ENCODE results near the gene DNMT3B. TPM values are rescaled to one million over a fixed set of nuclear protein-coding genes. Genes with fewer than 3 reads are reported as not detected.
A peak's percentile ranks its signal among the peaks of the same experiment; 100 is the strongest.
"Not testable (repeated sequence)": the region's sequence is repeated elsewhere in the genome, so short reads cannot be mapped to it uniquely, and the experiment has no call there.

DNMT3B gene
- total and polyA plus RNA-seq, 12 donors, result 0.27 to 1.8 (median 0.68) TPM

DNA sequence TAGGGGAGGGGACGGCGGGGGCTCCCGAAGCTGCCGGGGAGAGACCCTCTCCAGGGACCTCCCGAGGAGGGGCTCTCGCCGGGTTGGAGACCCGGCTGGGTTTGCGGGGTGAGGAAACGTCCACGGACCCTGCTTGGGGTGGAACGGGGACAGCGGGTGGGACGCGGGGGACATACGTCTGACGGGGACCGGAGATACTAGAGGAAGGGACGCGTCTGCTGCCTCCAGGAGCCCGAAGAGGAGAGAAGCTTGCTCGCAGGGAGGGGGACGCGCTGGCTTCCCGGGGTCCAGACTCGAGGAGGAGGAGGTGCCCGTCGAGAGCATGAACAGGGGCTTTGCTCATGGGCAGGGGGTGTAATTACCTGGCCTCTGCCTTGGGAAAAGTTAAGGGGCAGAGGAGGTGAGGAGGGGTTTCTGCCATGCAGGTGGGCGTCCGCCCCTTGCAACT is 593 bp downstream of the DNMT3B start:
- H3K4me1 ChIP-seq, result peaks cover 5 to 26% (median 20%) of the 10 kb centered on the region in 9 donors
- intact Hi-C loops (cut with DNase I), result loop anchor here in 4 of 10 donors (5.0 kb wide), 3 partner anchors 80 to 90 kb away; partner anchors contain the start of gene C20orf203 (in 1 of the 4)
- H3K9me3 ChIP-seq, result no peaks in the 10 kb centered on the region
- H3K27ac ChIP-seq, result peak overlapping the region in 5 of 10 donors; percentile 23 to 69 (median 36)
- WGBS, 2 donors, result 2% methylated on average over 30 of the region's 30 CpGs
- peaks cover 0 to 10% (median 0%) of the 10 kb centered on the region in 7 donors for H3K27me3 ChIP-seq
- H3K36me3 ChIP-seq, result no peaks in the 10 kb centered on the region
- DNase-seq, result no peak
- peak overlapping the region; percentile 56 to 99 (median 81) for H3K4me3 ChIP-seq
- ATAC-seq, result peak in 6 of 8 donors; percentile 3 to 35 (median 23)
- TF ChIP-seq, protein P1, sequence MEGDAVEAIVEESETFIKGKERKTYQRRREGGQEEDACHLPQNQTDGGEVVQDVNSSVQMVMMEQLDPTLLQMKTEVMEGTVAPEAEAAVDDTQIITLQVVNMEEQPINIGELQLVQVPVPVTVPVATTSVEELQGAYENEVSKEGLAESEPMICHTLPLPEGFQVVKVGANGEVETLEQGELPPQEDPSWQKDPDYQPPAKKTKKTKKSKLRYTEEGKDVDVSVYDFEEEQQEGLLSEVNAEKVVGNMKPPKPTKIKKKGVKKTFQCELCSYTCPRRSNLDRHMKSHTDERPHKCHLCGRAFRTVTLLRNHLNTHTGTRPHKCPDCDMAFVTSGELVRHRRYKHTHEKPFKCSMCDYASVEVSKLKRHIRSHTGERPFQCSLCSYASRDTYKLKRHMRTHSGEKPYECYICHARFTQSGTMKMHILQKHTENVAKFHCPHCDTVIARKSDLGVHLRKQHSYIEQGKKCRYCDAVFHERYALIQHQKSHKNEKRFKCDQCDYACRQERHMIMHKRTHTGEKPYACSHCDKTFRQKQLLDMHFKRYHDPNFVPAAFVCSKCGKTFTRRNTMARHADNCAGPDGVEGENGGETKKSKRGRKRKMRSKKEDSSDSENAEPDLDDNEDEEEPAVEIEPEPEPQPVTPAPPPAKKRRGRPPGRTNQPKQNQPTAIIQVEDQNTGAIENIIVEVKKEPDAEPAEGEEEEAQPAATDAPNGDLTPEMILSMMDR (IDR thresholded peaks at IDR 0.05), result no peak

DNA sequence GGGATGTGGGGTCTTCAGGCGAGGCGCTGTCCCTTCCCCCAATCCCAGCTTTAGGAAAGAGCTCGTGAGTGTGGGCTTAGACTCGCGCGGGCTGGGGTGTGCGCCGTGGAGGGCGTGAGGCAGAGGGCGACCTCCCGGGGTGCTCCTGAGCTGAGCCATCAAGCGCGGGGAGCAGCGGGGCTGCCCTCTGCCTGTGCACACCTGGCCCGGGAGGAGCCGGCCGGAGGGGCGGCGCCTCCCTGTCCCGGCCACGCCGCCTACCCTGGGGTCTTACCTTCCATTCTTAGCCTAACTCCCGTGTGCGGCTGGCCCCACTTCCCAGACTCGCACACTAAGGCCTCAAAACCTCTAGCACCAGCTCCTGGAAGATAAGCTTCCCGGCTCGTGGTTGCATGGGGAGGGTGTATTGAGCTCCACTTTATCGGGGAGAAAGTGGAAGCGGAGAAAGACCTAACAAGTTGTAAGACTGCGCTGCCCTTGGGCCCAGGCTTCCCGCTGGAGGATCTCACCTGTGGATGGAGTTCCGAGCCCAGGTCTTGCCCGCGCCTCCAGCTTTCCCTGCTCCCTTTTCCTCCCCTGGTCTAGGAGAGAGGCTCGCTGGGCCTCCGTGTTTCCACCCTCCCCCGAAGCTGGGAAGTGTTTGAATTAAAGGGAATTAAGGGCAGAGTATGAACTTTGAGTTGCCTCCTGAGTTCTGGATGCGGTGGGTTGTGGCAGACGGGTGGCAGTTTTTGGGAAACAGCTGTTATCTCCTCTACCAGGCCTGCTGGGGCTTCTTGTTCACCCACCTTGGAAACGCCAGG is 1.2 kb downstream of the DNMT3B start:
- TF ChIP-seq, protein P1 (IDR thresholded peaks at IDR 0.05), result no peak
- Histone ChIP-seq H3K4me3 (peak overlapping the region; percentile 56 to 99 (median 81)), H3K36me3 (no peaks in the 10 kb centered on the region), H3K27ac (peak overlapping the region in 3 of 10 donors; percentile 36 to 69 (median 50)), H3K9me3 (no peaks in the 10 kb centered on the region), H3K4me1 (peaks cover 5 to 26% (median 20%) of the 10 kb centered on the region in 9 donors), H3K27me3 (peaks cover 0 to 10% (median 0%) of the 10 kb centered on the region in 7 donors)
- WGBS, 2 donors, result 24% methylated on average over 36 to 40 of the region's 40 CpGs
- intact Hi-C loops (cut with DNase I), result loop anchor here in 4 of 10 donors (5.0 kb wide), 3 partner anchors 81 to 91 kb away; partner anchors contain the start of gene C20orf203 (in 1 of the 4)
- ATAC-seq, result peak in 3 of 8 donors; percentile 29 to 49 (median 33)
- DNase-seq, result peak in 1 of 2 donors; percentile 14

DNA sequence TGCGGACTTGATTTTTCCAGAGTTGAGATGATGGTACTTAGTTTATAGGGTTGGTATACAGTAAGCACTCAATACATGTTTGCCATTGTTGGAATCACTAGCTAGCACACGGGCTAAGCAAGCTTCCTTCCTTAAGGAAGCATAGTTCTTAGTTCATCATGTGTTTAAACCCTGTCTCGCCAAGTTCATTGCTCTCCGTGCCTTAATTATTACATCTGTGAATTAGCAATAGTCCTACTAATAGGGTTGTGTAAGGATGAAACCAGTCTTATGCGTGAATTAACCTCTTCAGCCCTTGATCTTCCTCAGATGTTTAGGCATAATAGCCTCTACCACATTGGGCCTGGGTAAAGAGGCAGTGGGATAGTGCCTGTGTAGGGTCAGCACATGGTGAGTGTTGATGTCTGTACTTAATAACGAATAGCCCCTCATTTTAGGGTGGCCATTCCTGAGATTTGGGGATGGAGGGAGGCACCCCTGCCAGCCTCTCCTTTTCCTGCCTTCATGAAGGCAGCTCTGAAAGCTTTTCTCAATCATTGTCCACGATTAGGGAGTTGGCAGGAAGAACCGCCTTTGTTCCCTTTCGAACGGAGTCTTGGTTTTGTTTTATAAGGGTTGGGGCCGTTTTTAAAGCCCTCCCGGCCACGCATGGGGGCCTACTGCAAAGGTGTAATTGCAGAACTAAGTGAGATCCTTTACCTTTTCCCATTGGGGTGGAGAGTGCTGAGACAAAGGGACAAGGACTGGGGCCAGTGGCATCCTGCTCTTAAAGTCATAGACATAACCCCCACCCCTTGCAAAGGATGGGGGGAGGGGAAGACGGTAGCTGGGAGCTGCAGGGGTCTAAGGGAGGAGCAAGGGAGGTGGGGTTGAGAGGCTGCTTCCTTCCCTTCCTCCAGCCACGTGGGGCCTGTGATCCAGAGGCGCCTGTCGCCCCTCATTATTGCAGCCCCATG is 2.1 kb downstream of the DNMT3B start:
- Histone ChIP-seq H3K27ac (peak overlapping the region in 1 of 10 donors; percentile 21), H3K4me1 (peaks cover 5 to 26% (median 20%) of the 10 kb centered on the region in 9 donors), H3K9me3 (no peaks in the 10 kb centered on the region), H3K4me3 (no peak overlapping the region), H3K36me3 (no peaks in the 10 kb centered on the region), H3K27me3 (peaks cover 0 to 10% (median 0%) of the 10 kb centered on the region in 7 donors)
- TF ChIP-seq, protein P1 (IDR thresholded peaks at IDR 0.05), result no peak
- 55 to 68% methylated on average over 16 to 17 of the region's 17 CpGs for WGBS, 2 donors
- DNase-seq, result no peak
- no peak for ATAC-seq
- intact Hi-C loops (cut with DNase I), result loop anchor here in 4 of 10 donors (5.0 kb wide), 3 partner anchors 82 to 92 kb away; partner anchors contain the start of gene C20orf203 (in 1 of the 4)

DNA sequence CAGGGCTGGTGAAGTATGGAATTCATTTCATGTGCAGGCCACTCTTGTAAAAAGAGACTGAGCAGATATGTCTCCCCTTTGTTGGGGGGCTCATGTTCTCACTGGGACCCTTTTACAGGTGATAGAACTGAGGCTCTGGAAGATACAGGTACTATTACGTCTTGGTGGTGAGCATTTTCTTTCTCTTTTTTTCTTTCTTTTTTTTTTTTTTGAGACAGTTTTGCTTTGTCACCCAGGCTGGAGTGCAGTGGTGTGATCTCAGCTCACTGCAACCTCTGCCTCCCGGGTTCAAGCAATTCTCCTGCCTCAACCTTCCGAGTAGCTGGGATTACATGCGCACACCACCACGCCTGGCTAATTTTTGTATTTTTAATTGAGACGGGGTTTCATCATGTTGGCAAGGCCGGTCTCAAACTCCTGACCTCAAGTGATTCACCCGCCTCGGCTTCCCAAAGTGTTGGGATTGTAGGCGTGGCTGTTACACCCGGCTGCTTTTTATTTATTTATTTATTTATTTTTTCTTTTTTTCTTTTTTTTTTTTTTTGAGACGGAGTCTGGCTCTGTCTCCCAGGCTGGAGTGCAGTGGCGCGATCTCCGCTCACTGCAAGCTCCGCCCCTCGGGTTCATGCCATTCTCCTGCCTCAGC is 3.2 kb downstream of the DNMT3B start:
- H3K27ac ChIP-seq; H3K36me3 ChIP-seq; intact Hi-C loops (cut with DNase I); ATAC-seq; DNase-seq; H3K4me3 ChIP-seq; H3K9me3 ChIP-seq: not testable (repeated sequence)
- 94 to 97% methylated on average over 17 of the region's 17 CpGs for WGBS, 2 donors
- Histone ChIP-seq H3K4me1 (peaks cover 5 to 26% (median 20%) of the 10 kb centered on the region in 9 donors), H3K27me3 (peaks cover 0 to 10% (median 0%) of the 10 kb centered on the region in 7 donors)
